ENCODE results near the gene PPP3CA. TPM values are rescaled to one million over a fixed set of nuclear protein-coding genes. Genes with fewer than 3 reads are reported as not detected.

PPP3CA gene
- total RNA-seq, 1 donor from 2014 or later, result 48.0 TPM

GRCh38 chr4:101205916-101206315 lies 141.4 kb downstream of the PPP3CA start:
- Histone ChIP-seq H3K27me3 (no peaks in the 10 kb centered on the region), H3K9me3 (no peaks in the 10 kb centered on the region), H3K4me3 (no peak overlapping the region), H3K27ac (peak overlapping the region; percentile 6), H3K4me1 (peaks cover 4% of the 10 kb centered on the region), H3K36me3 (no peaks in the 10 kb centered on the region)
- ATAC-seq (peak; percentile 93), DNase-seq (no peak)
- intact Hi-C loops (cut with DNase I), result no loop called here
- TF ChIP-seq CTCF (IDR thresholded peaks at IDR 0.05), result no peak

GRCh38 chr4:101201421-101201820 lies 145.9 kb downstream of the PPP3CA start:
- Histone ChIP-seq H3K27ac (no peak overlapping the region), H3K4me1 (peaks cover 16% of the 10 kb centered on the region), H3K36me3 (no peaks in the 10 kb centered on the region), H3K9me3 (no peaks in the 10 kb centered on the region), H3K27me3 (no peaks in the 10 kb centered on the region), H3K4me3 (no peak overlapping the region)
- intact Hi-C loops (cut with DNase I), result no loop called here
- ATAC-seq (no peak), DNase-seq (no peak)
- TF ChIP-seq CTCF (IDR thresholded peaks at IDR 0.05), result no peak

- Histone ChIP-seq H3K9me3 (no peaks in the 10 kb centered on the region), H3K36me3 (no peaks in the 10 kb centered on the region), H3K27me3 (no peaks in the 10 kb centered on the region), H3K27ac (no peak overlapping the region), H3K4me3 (no peak overlapping the region), H3K4me1 (peaks cover 16% of the 10 kb centered on the region)
- intact Hi-C loops (cut with DNase I), result no loop called here
- peak; percentile 93 for ATAC-seq
- TF ChIP-seq CTCF (IDR thresholded peaks at IDR 0.05), result no peak
- DNase-seq, result no peak
Observed at GRCh38 chr4:101200561-101200960, 146.8 kb downstream of the PPP3CA start.

- no peak for TF ChIP-seq CTCF (IDR thresholded peaks at IDR 0.05)
- Histone ChIP-seq H3K27me3 (no peaks in the 10 kb centered on the region), H3K27ac (no peak overlapping the region), H3K9me3 (no peaks in the 10 kb centered on the region), H3K4me1 (peaks cover 16% of the 10 kb centered on the region), H3K4me3 (no peak overlapping the region), H3K36me3 (peaks cover 7% of the 10 kb centered on the region)
- no peak for ATAC-seq
- intact Hi-C loops (cut with DNase I), result no loop called here
- DNase-seq, result no peak
Observed at GRCh38 chr4:101199507-101200285, 147.6 kb downstream of the PPP3CA start.

GRCh38 chr4:101198682-101199339 lies 148.5 kb downstream of the PPP3CA start:
- ATAC-seq (no peak), DNase-seq (no peak)
- H3K27me3 ChIP-seq, result no peaks in the 10 kb centered on the region
- no peak for TF ChIP-seq CTCF (IDR thresholded peaks at IDR 0.05)
- H3K4me3 ChIP-seq, result no peak overlapping the region
- H3K27ac ChIP-seq, result no peak overlapping the region
- intact Hi-C loops (cut with DNase I), result no loop called here
- H3K36me3 ChIP-seq, result peaks cover 9% of the 10 kb centered on the region
- H3K4me1 ChIP-seq, result peaks cover 16% of the 10 kb centered on the region
- no peaks in the 10 kb centered on the region for H3K9me3 ChIP-seq
